ENCODE measurements around the gene IFNL1. TPM values are rescaled to one million over a fixed set of nuclear protein-coding genes. Genes with fewer than 3 reads are reported as not detected.

IFNL1 gene
- total RNA-seq, 8 experiments from 2014 or later, result not detected

- in situ Hi-C loops (cut with MboI; ENCODE audit: low pct_unique_long_range_greater_than_20kb in 2 of 9, low sequenced_read_pairs in 9 of 9, unreplicated experiment in 9 of 9), result loop anchor here in 1 of 9 experiments (25.0 kb wide), 1 partner anchor 206 kb away; no protein-coding TSS in a partner anchor
- 63 to 100% (median 88%) methylated on average over 1 to 3 of the region's 5 CpGs; no CpG with 5 or more reads in 7 of the 10 experiments for WGBS, 10 experiments
- no peak overlapping the region for H3K4me3 ChIP-seq
- no peak overlapping the region for H3K27ac ChIP-seq
- ATAC-seq (replicated peaks in 6 of 8), result no peak
- peaks cover 10 to 14% of the 10 kb centered on the region in 2 donors for H3K4me1 ChIP-seq (replicated peaks in 1 of 2)
Measured at GRCh38 chr19:39318071-39318470, 21.9 kb downstream of the IFNL1 start.

GRCh38 chr19:39318690-39319089 is 22.5 kb downstream of the IFNL1 start:
- no peak overlapping the region for H3K27ac ChIP-seq

GRCh38 chr19:39319098-39319891 is 23.1 kb downstream of the IFNL1 start:
- WGBS, 10 experiments, result 0 to 100% (median 60%) methylated on average over 1 to 2 of the region's 5 CpGs; no CpG with 5 or more reads in 7 of the 10 experiments
- Histone ChIP-seq H3K4me3 (peak overlapping the region; percentile 51 to 87 (median 76)), H3K27ac (no peak overlapping the region), H3K4me1 (replicated peaks in 1 of 2) (peaks cover 10 to 14% of the 10 kb centered on the region in 2 donors)
- in situ Hi-C loops (cut with MboI; ENCODE audit: low pct_unique_long_range_greater_than_20kb in 2 of 9, low sequenced_read_pairs in 9 of 9, unreplicated experiment in 9 of 9), result loop anchor here in 1 of 9 experiments (25.0 kb wide), 1 partner anchor 207 kb away; no protein-coding TSS in a partner anchor
- ATAC-seq (replicated peaks in 6 of 8), result no peak

More at GRCh38 chr19:39318690-39319089, 22.5 kb downstream of the IFNL1 start:
- peaks cover 10 to 14% of the 10 kb centered on the region in 2 donors for H3K4me1 ChIP-seq (replicated peaks in 1 of 2)
- in situ Hi-C loops (cut with MboI; ENCODE audit: low pct_unique_long_range_greater_than_20kb in 2 of 9, low sequenced_read_pairs in 9 of 9, unreplicated experiment in 9 of 9), result loop anchor here in 1 of 9 experiments (25.0 kb wide), 1 partner anchor 206 kb away; no protein-coding TSS in a partner anchor
- 67 to 100% (median 89%) methylated on average over 1 to 3 of the region's 4 CpGs; no CpG with 5 or more reads in 5 of the 10 experiments for WGBS, 10 experiments
- ATAC-seq (replicated peaks in 6 of 8), result no peak
- no peak overlapping the region for H3K4me3 ChIP-seq

- WGBS, 10 experiments, result no CpG with 5 or more reads among the region's 16 CpGs
- in situ Hi-C loops (cut with MboI; ENCODE audit: low pct_unique_long_range_greater_than_20kb in 2 of 9, low sequenced_read_pairs in 9 of 9, unreplicated experiment in 9 of 9), result loop anchor here in 6 of 9 experiments (10.0 to 25.0 kb wide), 4 partner anchors 105 to 208 kb away; partner anchors contain the start of gene PAK4 (in 2 of the 6)
- Histone ChIP-seq H3K4me1 (replicated peaks in 1 of 2) (peaks cover 10 to 14% of the 10 kb centered on the region in 2 donors), H3K4me3 (peak overlapping the region; percentile 51 to 87 (median 76)), H3K27ac (peak overlapping the region in 1 of 2 donors; percentile 78)
- peak in 1 of 8 experiments; percentile 10 for ATAC-seq (replicated peaks in 6 of 8)
Measured at GRCh38 chr19:39319892-39320248, 23.7 kb downstream of the IFNL1 start.

- Histone ChIP-seq H3K4me1 (replicated peaks in 1 of 2) (peaks cover 10 to 14% of the 10 kb centered on the region in 2 donors), H3K4me3 (peak overlapping the region; percentile 51 to 87 (median 76)), H3K27ac (peak overlapping the region in 1 of 2 donors; percentile 13)
- WGBS, 10 experiments, result 0 to 80% (median 67%) methylated on average over 1 to 2 of the region's 10 CpGs; no CpG with 5 or more reads in 6 of the 10 experiments
- in situ Hi-C loops (cut with MboI; ENCODE audit: low pct_unique_long_range_greater_than_20kb in 2 of 9, low sequenced_read_pairs in 9 of 9, unreplicated experiment in 9 of 9), result loop anchor here in 6 of 9 experiments (10.0 to 25.0 kb wide), 4 partner anchors 106 to 209 kb away; partner anchors contain the start of gene PAK4 (in 2 of the 6)
- ATAC-seq (replicated peaks in 6 of 8), result no peak
Measured at GRCh38 chr19:39321117-39321831, 25.1 kb downstream of the IFNL1 start.

GRCh38 chr19:39321832-39322176 is 25.6 kb downstream of the IFNL1 start:
- Histone ChIP-seq H3K4me3 (no peak overlapping the region), H3K4me1 (replicated peaks in 1 of 2) (peaks cover 10 to 15% of the 10 kb centered on the region in 2 donors), H3K27ac (no peak overlapping the region)
- in situ Hi-C loops (cut with MboI; ENCODE audit: low pct_unique_long_range_greater_than_20kb in 2 of 9, low sequenced_read_pairs in 9 of 9, unreplicated experiment in 9 of 9), result loop anchor here in 6 of 9 experiments (10.0 to 25.0 kb wide), 4 partner anchors 107 to 210 kb away; partner anchors contain the start of gene PAK4 (in 2 of the 6)
- ATAC-seq (replicated peaks in 6 of 8), result no peak

GRCh38 chr19:39324242-39324842 is 28.1 kb downstream of the IFNL1 start:
- ATAC-seq (replicated peaks in 6 of 8), result no peak
- Histone ChIP-seq H3K4me1 (replicated peaks in 1 of 2) (peaks cover 12 to 16% of the 10 kb centered on the region in 2 donors), H3K27ac (no peak overlapping the region), H3K4me3 (no peak overlapping the region)
- in situ Hi-C loops (cut with MboI; ENCODE audit: low pct_unique_long_range_greater_than_20kb in 2 of 9, low sequenced_read_pairs in 9 of 9, unreplicated experiment in 9 of 9), result loop anchor here in 6 of 9 experiments (10.0 to 25.0 kb wide), 4 partner anchors 110 to 212 kb away; partner anchors contain the start of gene PAK4 (in 2 of the 6)
- 0 to 80% (median 56%) methylated on average over 1 to 5 of the region's 5 CpGs; no CpG with 5 or more reads in 3 of the 10 experiments for WGBS, 10 experiments

- WGBS, 10 experiments, result 20 to 83% (median 58%) methylated on average over 1 to 7 of the region's 16 CpGs; no CpG with 5 or more reads in 3 of the 10 experiments
- peaks cover 11 to 13% of the 10 kb centered on the region in 2 donors for H3K4me1 ChIP-seq (replicated peaks in 1 of 2)
- in situ Hi-C loops (cut with MboI; ENCODE audit: low pct_unique_long_range_greater_than_20kb in 2 of 9, low sequenced_read_pairs in 9 of 9, unreplicated experiment in 9 of 9), result loop anchor here in 7 of 9 experiments (10.0 to 25.0 kb wide), 5 partner anchors 111 to 364 kb away; partner anchors contain the start of gene PAK4 (in 2 of the 7)
- H3K27ac ChIP-seq, result no peak overlapping the region
- no peak overlapping the region for H3K4me3 ChIP-seq
- peak in 6 of 8 experiments; percentile 36 to 82 (median 48) for ATAC-seq (replicated peaks in 6 of 8)
Measured at GRCh38 chr19:39325778-39326665, 29.8 kb downstream of the IFNL1 start.

- Histone ChIP-seq H3K4me1 (replicated peaks in 1 of 2) (peaks cover 11 to 13% of the 10 kb centered on the region in 2 donors), H3K4me3 (no peak overlapping the region), H3K27ac (no peak overlapping the region)
- ATAC-seq (replicated peaks in 6 of 8), result peak in 5 of 8 experiments; percentile 37 to 50 (median 47)
- 20 to 62% (median 33%) methylated on average over 1 to 6 of the region's 16 CpGs; no CpG with 5 or more reads in 3 of the 10 experiments for WGBS, 10 experiments
- in situ Hi-C loops (cut with MboI; ENCODE audit: low pct_unique_long_range_greater_than_20kb in 2 of 9, low sequenced_read_pairs in 9 of 9, unreplicated experiment in 9 of 9), result loop anchor here in 7 of 9 experiments (10.0 to 25.0 kb wide), 5 partner anchors 113 to 365 kb away; partner anchors contain the start of gene PAK4 (in 2 of the 7)
Measured at GRCh38 chr19:39327363-39328045, 31.3 kb downstream of the IFNL1 start.

GRCh38 chr19:39328046-39328705 is 32.0 kb downstream of the IFNL1 start:
- in situ Hi-C loops (cut with MboI; ENCODE audit: low pct_unique_long_range_greater_than_20kb in 2 of 9, low sequenced_read_pairs in 9 of 9, unreplicated experiment in 9 of 9), result loop anchor here in 7 of 9 experiments (10.0 to 25.0 kb wide), 5 partner anchors 113 to 366 kb away; partner anchors contain the start of gene PAK4 (in 2 of the 7)
- peak; percentile 70 to 85 (median 80) for ATAC-seq (replicated peaks in 6 of 8)
- Histone ChIP-seq H3K4me3 (no peak overlapping the region), H3K27ac (no peak overlapping the region), H3K4me1 (replicated peaks in 1 of 2) (peaks cover 11 to 13% of the 10 kb centered on the region in 2 donors)
- 0 to 50% (median 27%) methylated on average over 2 to 10 of the region's 17 CpGs for WGBS, 10 experiments

Measured in motor neuron (in vitro differentiated cells).